OCI-LY7 (cell line): ENCODE measurements around the gene CENPP. TPM values are rescaled to one million over a fixed set of nuclear protein-coding genes. Genes with fewer than 3 reads are reported as not detected.

Experiments used
- BruUV-seq: library from RNA; stranded (reverse); fragments of 400-500 nt; replicated peaks from 2 replicates; lab custom pipeline; 2021; lab: Mats Ljungman, UMichigan
- CTCF ChIA-PET: fragments of 300-600 bp; sonication (Branson Sonifier 250); formaldehyde crosslinking; loops from one replicate; lab custom pipeline; 2022; ENCODE audit warnings: antibody characterized with exemption; ENCODE audit not compliant: unreplicated experiment; lab: Charles Lee
- POLR2A ChIA-PET: fragments of 300-600 bp; sonication (Branson Sonifier 250); formaldehyde crosslinking; loops from one replicate; lab custom pipeline; 2022; ENCODE audit warnings: antibody characterized with exemption; lab: Charles Lee
- DNase-seq: peaks from one replicate; pipeline ENCODE4 v3.0.0-alpha.2; 2015; ENCODE audit warnings: low spot score
- H2AFZ ChIP-seq: fragments of 200-600 bp; sonication (generic), shearing (Covaris generic); 2 replicates; pipeline ENCODE4 v1.6.1; 2014; ENCODE audit warnings: mild to moderate bottlenecking, antibody characterized with exemption, low read length, moderate library complexity
- H3K27ac ChIP-seq: fragments of 200-600 bp; sonication (generic); 2 replicates; pipeline ENCODE4 v1.5.1; 2014; ENCODE audit warnings: mixed run types, low read depth, mild to moderate bottlenecking, moderate library complexity, low read length, inconsistent platforms; ENCODE audit not compliant: poor library complexity, severe bottlenecking
- H3K36me3 ChIP-seq: fragments of 200-600 bp; sonication (generic); 2 replicates; pipeline ENCODE4 v1.6.1; 2014; ENCODE audit warnings: mild to moderate bottlenecking, antibody characterized with exemption, low read length, moderate library complexity, mixed read lengths; ENCODE audit not compliant: insufficient read depth
- H3K4me1 ChIP-seq: fragments of 200-600 bp; sonication (generic); 2 replicates; pipeline ENCODE4 v1.5.1; 2014; ENCODE audit warnings: mild to moderate bottlenecking, low read length; ENCODE audit not compliant: insufficient read depth, poor library complexity, severe bottlenecking
- H3K4me2 ChIP-seq: fragments of 200-600 bp; sonication (generic); 2 replicates; pipeline ENCODE4 v1.6.1; 2014; ENCODE audit warnings: mild to moderate bottlenecking, low read length
- H3K4me3 ChIP-seq: fragments of 200-600 bp; sonication (generic); 2 replicates; pipeline ENCODE4 v1.5.1; 2014; ENCODE audit warnings: mild to moderate bottlenecking, low read depth, low read length; ENCODE audit not compliant: poor library complexity, severe bottlenecking
- H3K79me2 ChIP-seq: fragments of 200-600 bp; sonication (generic); 2 replicates; pipeline ENCODE4 v1.6.1; 2016; ENCODE audit warnings: low read depth, mild to moderate bottlenecking, low read length, moderate library complexity, mixed read lengths; ENCODE audit not compliant: insufficient read depth
- H3K9me2 ChIP-seq: fragments of 200-600 bp; sonication (generic); 2 replicates; pipeline ENCODE4 v1.6.1; 2016; ENCODE audit warnings: mild to moderate bottlenecking, low read length, mixed read lengths; ENCODE audit not compliant: insufficient read depth
- H3K9me3 ChIP-seq: fragments of 200-600 bp; sonication (generic); 2 replicates; pipeline ENCODE4 v1.6.1; 2014; ENCODE audit warnings: mild to moderate bottlenecking, mixed run types, low read length, mixed read lengths
- H4K20me1 ChIP-seq: fragments of 200-600 bp; sonication (generic); 2 replicates; pipeline ENCODE4 v1.6.1; 2014; ENCODE audit warnings: mild to moderate bottlenecking, antibody characterized with exemption, low read length, moderate library complexity, mixed read lengths; ENCODE audit not compliant: insufficient read depth
- CTCF ChIP-seq: fragments of 200-600 bp; sonication (generic); conservative IDR thresholded peaks from 2 replicates; pipeline ENCODE4 v1.5.1; 2014; ENCODE audit warnings: mild to moderate bottlenecking, antibody characterized with exemption, low read length, moderate library complexity, mixed read lengths
- EZH2phosphoT487 ChIP-seq: fragments of 200-600 bp; sonication (generic); IDR thresholded peaks from 2 replicates; pipeline ENCODE4 v1.6.1; 2018; ENCODE audit warnings: low read depth, borderline replicate concordance, mild to moderate bottlenecking, mixed run types, antibody characterized with exemption, low read length, moderate library complexity, mixed read lengths
- intact Hi-C: fragments of 100-400 bp; cut with micrococcal nuclease; formaldehyde crosslinking; loops from one replicate; pipeline ENCODE4 v1.10.0; 2022; ENCODE audit not compliant: unreplicated experiment
- total RNA-seq, 2 experiments: library from RNA; depleted of rRNA in 1 of 2; stranded (reverse); fragments of >200 nt in 1 of 2; shearing (Covaris generic) in 1 of 2; gene quantifications; 2 replicates each; pipeline ENCODE4 v1.2.3, GENCODE V29; 2014 to 2022

The CENPP gene
- total RNA-seq, 2 experiments from 2014 or later, result 25.4 to 30.9 TPM

- Histone ChIP-seq H3K4me2 (no peak overlapping the region), H2AFZ (no peak overlapping the region), H3K9me2 (no peaks in the 10 kb centered on the region), H3K9me3 (no peaks in the 10 kb centered on the region), H3K27ac (no peak overlapping the region), H4K20me1 (no peaks in the 10 kb centered on the region), H3K36me3 (peaks cover 58% of the 10 kb centered on the region; the same call in 1 of the 2 replicates), H3K79me2 (no peaks in the 10 kb centered on the region), H3K4me1 (no peaks in the 10 kb centered on the region), H3K4me3 (no peak overlapping the region)
- ChIA-PET CTCF (no interaction called here), POLR2A (no interaction called here)
- intact Hi-C loops, result no loop called here
- no peak for DNase-seq
- no TSS peak for BruUV-seq
- TF ChIP-seq EZH2phosphoT487 (no peak), CTCF (no peak)
These were observed 286.5 kb downstream of the CENPP start for GRCh38 chr9:92612292-92612691.

- ChIA-PET CTCF (no interaction called here), POLR2A (no interaction called here)
- Histone ChIP-seq H3K9me2 (no peaks in the 10 kb centered on the region), H3K4me3 (no peak overlapping the region), H4K20me1 (no peaks in the 10 kb centered on the region), H3K36me3 (peaks cover 63% of the 10 kb centered on the region; the same call in 1 of the 2 replicates), H3K4me1 (no peaks in the 10 kb centered on the region), H3K79me2 (no peaks in the 10 kb centered on the region), H3K27ac (no peak overlapping the region), H3K9me3 (no peaks in the 10 kb centered on the region), H2AFZ (no peak overlapping the region), H3K4me2 (no peak overlapping the region)
- no peak for DNase-seq
- BruUV-seq, result no TSS peak
- intact Hi-C loops, result no loop called here
- TF ChIP-seq EZH2phosphoT487, result no peak
- TF ChIP-seq CTCF, result no peak
These were observed 287.1 kb downstream of the CENPP start for GRCh38 chr9:92612816-92613215.

GRCh38 chr9:92613268-92614122 lies 287.7 kb downstream of the CENPP start:
- no peak overlapping the region for H3K4me2 ChIP-seq
- no peak overlapping the region for H3K4me3 ChIP-seq
- peaks cover 69% of the 10 kb centered on the region; the same call in 1 of the 2 replicates for H3K36me3 ChIP-seq
- H3K9me2 ChIP-seq, result no peaks in the 10 kb centered on the region
- H2AFZ ChIP-seq, result no peak overlapping the region
- intact Hi-C loops, result no loop called here
- H4K20me1 ChIP-seq, result no peaks in the 10 kb centered on the region
- no peaks in the 10 kb centered on the region for H3K4me1 ChIP-seq
- POLR2A ChIA-PET, result interaction anchor here (0.6 kb wide), 1 partner anchor 51 kb away, joined by 3 read pairs; no protein-coding TSS in a partner anchor
- no peaks in the 10 kb centered on the region for H3K9me3 ChIP-seq
- BruUV-seq, result no TSS peak
- TF ChIP-seq CTCF, result no peak
- TF ChIP-seq EZH2phosphoT487, result no peak
- DNase-seq, result no peak
- no peak overlapping the region for H3K27ac ChIP-seq
- CTCF ChIA-PET, result no interaction called here
- H3K79me2 ChIP-seq, result no peaks in the 10 kb centered on the region
